Activated B cell treated with CpG ODN at 0.5 μM for 24 hours (primary cell): ENCODE data around the gene SCN1B. TPM values are rescaled to one million over a fixed set of nuclear protein-coding genes. Genes with fewer than 3 reads are reported as not detected.

Source experiments
- ATAC-seq: fragments of 200-7000 bp; cut with Tn5 transposase; one replicate; pipeline ENCODE4 v1.10.0; 2021; ENCODE audit warnings: low read depth, mild to moderate bottlenecking, moderate library complexity
- CTCF ChIA-PET: fragments of 350-600 bp; sonication (Branson Sonifier 250); formaldehyde crosslinking; loops from one replicate; lab custom pipeline; 2021; ENCODE audit warnings: antibody characterized with exemption; lab: Charles Lee
- POLR2A ChIA-PET: fragments of 350-600 bp; sonication (Branson Sonifier 250); formaldehyde crosslinking; loops from one replicate; lab custom pipeline; 2021; ENCODE audit warnings: antibody characterized with exemption; lab: Charles Lee
- DNase-seq: peaks from one replicate; pipeline ENCODE4 v3.0.0; 2022
- H3K27ac Mint-ChIP-seq: one replicate; pipeline ENCODE4 v1.8.0; 2020; ENCODE audit warnings: mixed read lengths
- H3K27me3 Mint-ChIP-seq: one replicate; pipeline ENCODE4 v1.8.0; 2021; ENCODE audit warnings: mixed read lengths
- H3K36me3 Mint-ChIP-seq: one replicate; pipeline ENCODE4 v1.8.0; 2021; ENCODE audit warnings: low read depth, mixed read lengths
- H3K4me1 Mint-ChIP-seq: one replicate; pipeline ENCODE4 v1.8.0; 2021; ENCODE audit warnings: mixed read lengths
- H3K4me3 Mint-ChIP-seq: one replicate; pipeline ENCODE4 v1.8.0; 2020; ENCODE audit warnings: mild to moderate bottlenecking, mixed read lengths
- H3K9me3 Mint-ChIP-seq: one replicate; pipeline ENCODE4 v1.8.0; 2020; ENCODE audit warnings: mixed read lengths
- intact Hi-C: fragments of 100-400 bp; cut with micrococcal nuclease; formaldehyde crosslinking; loops from one replicate; pipeline ENCODE4 v1.15.1; 2024
- total RNA-seq: library from RNA; stranded (reverse); gene quantifications from 2 replicates; pipeline ENCODE4 v1.2.3, GENCODE V29; 2022
- TF ChIP-seq, protein P1 (sequence below): fragments of 200-600 bp; IDR thresholded peaks from one replicate; pipeline ENCODE4 v1.8.0; 2022; ENCODE audit warnings: antibody characterized with exemption, mild to moderate bottlenecking

SCN1B gene
- total RNA-seq, 1 donor from 2014 or later, result 0.47 TPM

DNA sequence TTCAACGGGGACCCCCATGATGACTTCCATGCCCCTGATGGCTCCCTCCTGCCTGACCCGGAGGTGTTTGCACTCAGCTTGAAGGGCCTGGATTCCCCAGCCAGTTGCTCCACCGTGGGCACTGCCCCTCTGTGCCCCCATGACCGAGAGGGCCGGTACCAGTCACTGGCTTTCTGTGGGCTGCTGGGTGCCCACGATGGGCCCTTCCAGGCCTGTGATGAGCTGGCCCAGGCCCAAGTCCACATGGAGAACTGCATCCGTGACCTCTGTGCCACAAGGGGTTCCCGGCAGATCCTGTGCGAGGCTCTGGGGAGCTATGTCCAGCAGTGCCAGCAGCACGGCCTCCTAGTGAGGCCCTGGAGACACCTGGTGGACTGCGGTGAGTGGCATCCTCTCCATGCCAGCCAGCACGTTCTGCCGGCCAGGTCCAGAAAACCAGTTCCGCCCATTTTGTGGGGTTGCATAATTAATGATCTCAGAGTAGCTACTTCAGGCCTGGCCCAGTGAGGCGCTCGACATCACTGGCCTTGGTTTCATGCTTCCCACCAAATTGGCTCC lies 50.4 kb downstream of the SCN1B start:
- POLR2A ChIA-PET, result interaction anchor here (0.7 to 1.3 kb wide), 2 partner anchors 11 kb away, joined by 3 read pairs; no protein-coding TSS in a partner anchor
- CTCF ChIA-PET, result interaction anchor here (1.2 kb wide), 1 partner anchor 14 kb away, joined by 4 read pairs; no protein-coding TSS in a partner anchor
- TF ChIP-seq, protein P1, sequence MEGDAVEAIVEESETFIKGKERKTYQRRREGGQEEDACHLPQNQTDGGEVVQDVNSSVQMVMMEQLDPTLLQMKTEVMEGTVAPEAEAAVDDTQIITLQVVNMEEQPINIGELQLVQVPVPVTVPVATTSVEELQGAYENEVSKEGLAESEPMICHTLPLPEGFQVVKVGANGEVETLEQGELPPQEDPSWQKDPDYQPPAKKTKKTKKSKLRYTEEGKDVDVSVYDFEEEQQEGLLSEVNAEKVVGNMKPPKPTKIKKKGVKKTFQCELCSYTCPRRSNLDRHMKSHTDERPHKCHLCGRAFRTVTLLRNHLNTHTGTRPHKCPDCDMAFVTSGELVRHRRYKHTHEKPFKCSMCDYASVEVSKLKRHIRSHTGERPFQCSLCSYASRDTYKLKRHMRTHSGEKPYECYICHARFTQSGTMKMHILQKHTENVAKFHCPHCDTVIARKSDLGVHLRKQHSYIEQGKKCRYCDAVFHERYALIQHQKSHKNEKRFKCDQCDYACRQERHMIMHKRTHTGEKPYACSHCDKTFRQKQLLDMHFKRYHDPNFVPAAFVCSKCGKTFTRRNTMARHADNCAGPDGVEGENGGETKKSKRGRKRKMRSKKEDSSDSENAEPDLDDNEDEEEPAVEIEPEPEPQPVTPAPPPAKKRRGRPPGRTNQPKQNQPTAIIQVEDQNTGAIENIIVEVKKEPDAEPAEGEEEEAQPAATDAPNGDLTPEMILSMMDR, result no peak

DNA sequence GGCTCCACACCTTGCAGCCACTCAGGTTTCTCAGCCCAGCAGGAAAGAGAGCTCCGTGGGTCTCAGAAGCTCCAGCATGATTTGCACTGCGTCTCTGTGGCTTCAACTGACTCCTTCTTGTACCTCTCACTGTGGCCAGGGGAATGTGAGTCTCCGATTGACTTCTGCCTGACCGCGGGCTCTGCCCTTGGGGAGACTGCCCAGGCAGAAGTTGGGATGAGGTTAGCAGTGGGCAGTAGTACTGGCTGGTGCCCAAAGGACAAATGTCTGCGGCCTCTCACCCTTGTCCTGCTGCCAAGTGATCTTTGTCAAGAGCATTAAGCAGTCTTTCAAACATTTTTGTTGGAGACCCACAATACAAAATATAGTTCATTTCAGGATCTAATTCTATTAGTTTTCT lies 50.9 kb downstream of the SCN1B start:
- no peaks in the 10 kb centered on the region for H3K27me3 Mint-ChIP-seq
- H3K4me1 Mint-ChIP-seq, result peaks cover 74% of the 10 kb centered on the region
- TF ChIP-seq, protein P1, result no peak
- no peaks in the 10 kb centered on the region for H3K9me3 Mint-ChIP-seq
- no peak overlapping the region for H3K4me3 Mint-ChIP-seq
- POLR2A ChIA-PET, result interaction anchor here (0.7 kb wide), 2 partner anchors 10 to 18 kb away, joined by 3 to 4 read pairs; no protein-coding TSS in a partner anchor
- intact Hi-C loops, result no loop called here
- H3K27ac Mint-ChIP-seq, result no peak overlapping the region
- no peaks in the 10 kb centered on the region for H3K36me3 Mint-ChIP-seq
- DNase-seq (no peak), ATAC-seq (no peak)
- CTCF ChIA-PET, result interaction anchor here (0.7 to 1.8 kb wide), 3 partner anchors 10 to 14 kb away, joined by 3 to 8 read pairs (median 4); no protein-coding TSS in a partner anchor

More for the DNA sequence above, 50.4 kb downstream of the SCN1B start:
- intact Hi-C loops, result no loop called here
- H3K36me3 Mint-ChIP-seq, result no peaks in the 10 kb centered on the region
- no peak for DNase-seq
- H3K9me3 Mint-ChIP-seq, result no peaks in the 10 kb centered on the region
- peaks cover 72% of the 10 kb centered on the region for H3K4me1 Mint-ChIP-seq
- H3K4me3 Mint-ChIP-seq, result no peak overlapping the region
- ATAC-seq, result no peak
- H3K27me3 Mint-ChIP-seq, result no peaks in the 10 kb centered on the region
- no peak overlapping the region for H3K27ac Mint-ChIP-seq

DNA sequence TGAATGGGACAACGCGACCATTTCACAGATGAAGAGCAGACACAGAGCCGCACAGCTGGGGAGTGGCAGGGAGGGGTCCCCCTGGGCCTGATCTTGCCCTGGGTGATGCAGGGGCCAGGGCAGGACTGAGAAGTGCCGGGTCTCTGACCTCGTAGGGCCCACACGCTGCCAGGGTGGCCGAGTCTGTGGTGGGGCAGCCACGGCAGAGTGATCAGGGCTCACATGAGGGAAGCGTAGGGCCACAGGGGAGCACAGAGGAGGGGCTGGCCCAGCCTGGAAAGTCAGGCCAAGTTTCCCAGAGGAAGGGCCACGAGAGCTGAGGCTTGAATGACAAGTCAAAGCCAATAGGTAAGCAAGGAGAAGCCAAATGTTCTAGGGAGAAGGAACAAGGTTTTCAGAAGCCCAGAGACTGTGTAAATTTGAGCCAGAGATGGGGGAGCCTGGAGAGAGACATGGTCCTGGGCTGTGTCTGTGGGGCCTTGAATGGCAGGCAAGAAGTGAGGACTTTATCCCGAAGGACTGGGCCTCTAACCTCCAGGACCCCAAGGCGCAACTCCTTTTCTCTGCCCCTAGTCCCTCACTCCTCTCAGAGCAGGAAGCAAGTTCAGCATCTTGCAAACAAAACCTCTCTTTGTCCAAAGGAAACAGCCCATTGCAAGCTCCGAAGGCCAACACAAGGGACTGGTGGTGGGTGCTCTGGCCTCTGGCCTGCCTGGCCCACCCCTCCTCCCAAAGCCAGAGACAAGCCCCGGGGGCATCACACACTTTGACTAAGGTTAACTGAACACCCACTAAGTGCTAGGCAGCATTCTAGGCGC lies 53.6 kb downstream of the SCN1B start:
- Mint-ChIP-seq H3K4me3 (peak overlapping the region; percentile 56), H3K27me3 (no peaks in the 10 kb centered on the region), H3K27ac (peak overlapping the region; percentile 96), H3K36me3 (no peaks in the 10 kb centered on the region), H3K9me3 (no peaks in the 10 kb centered on the region), H3K4me1 (peaks cover 81% of the 10 kb centered on the region)
- TF ChIP-seq, protein P1, result no peak
- peak; percentile 33 for DNase-seq
- ATAC-seq, result peak; percentile 77
- POLR2A ChIA-PET, result interaction anchor here (0.6 to 1.0 kb wide), 2 partner anchors 119 to 676 kb away, joined by 3 read pairs; no protein-coding TSS in a partner anchor
- intact Hi-C loops, result loop anchor here (1.0 kb wide), 1 partner anchor 10 kb away; no protein-coding TSS in a partner anchor
- CTCF ChIA-PET, result interaction anchor here (1.6 kb wide), 1 partner anchor 17 kb away, joined by 7 read pairs; no protein-coding TSS in a partner anchor

DNA sequence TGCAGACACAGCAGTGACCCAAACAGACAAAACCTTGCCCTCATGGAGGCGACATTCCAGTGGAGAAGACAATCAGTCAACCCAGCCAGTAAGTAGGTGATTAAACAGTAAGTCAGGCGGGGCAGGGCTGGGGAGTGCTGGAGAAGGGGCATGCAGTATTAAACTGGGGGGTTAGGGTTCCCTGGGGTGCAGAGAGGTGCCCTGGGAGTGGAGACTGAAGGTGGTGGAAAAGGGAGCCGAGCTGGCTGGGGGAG lies 54.2 kb downstream of the SCN1B start:
- Mint-ChIP-seq H3K27me3 (no peaks in the 10 kb centered on the region), H3K9me3 (no peaks in the 10 kb centered on the region), H3K36me3 (no peaks in the 10 kb centered on the region), H3K4me3 (peak overlapping the region; percentile 53), H3K27ac (peak overlapping the region; percentile 96), H3K4me1 (peaks cover 80% of the 10 kb centered on the region)
- CTCF ChIA-PET, result no interaction called here
- intact Hi-C loops, result loop anchor here (1.0 kb wide), 1 partner anchor 10 kb away; no protein-coding TSS in a partner anchor
- TF ChIP-seq, protein P1, result no peak
- DNase-seq, result no peak
- ATAC-seq, result no peak
- POLR2A ChIA-PET, result interaction anchor here (0.6 to 1.0 kb wide), 2 partner anchors 119 to 675 kb away, joined by 3 read pairs; no protein-coding TSS in a partner anchor
